Peyer's patch (tissue), 4 donors: ENCODE data around the gene CASS4. TPM values are rescaled to one million over a fixed set of nuclear protein-coding genes. Genes with fewer than 3 reads are reported as not detected.
A peak's percentile ranks its signal among the peaks of the same experiment; 100 is the strongest.

Experiments
- DNase-seq, 3 donors: peaks; one replicate each; pipeline ENCODE4 v3.0.0-alpha.2; 2017 to 2019
- H3K27ac ChIP-seq, 4 donors: fragments of 200-600 bp; sonication (generic); one replicate each; pipeline ENCODE4 v1.5.1; 2016 to 2019
- H3K27me3 ChIP-seq, 2 donors: fragments of 200-600 bp; sonication (generic); one replicate each; pipeline ENCODE4 v1.5.1; 2019
- H3K36me3 ChIP-seq, 3 donors: fragments of 200-600 bp; sonication (generic); one replicate each; pipeline ENCODE4 v1.5.1; 2016 to 2019
- H3K4me1 ChIP-seq, 4 donors: fragments of 200-600 bp; sonication (generic); one replicate each; pipeline ENCODE4 v1.5.1; 2016 to 2019
- H3K4me3 ChIP-seq, 4 donors: fragments of 200-600 bp; sonication (generic); 1 replicate in 3 of 4; 2 replicates in 1 of 4; pipeline ENCODE4 v1.5.1; 2016 to 2019; ENCODE audit warnings: mild to moderate bottlenecking in 1 of 4
- H3K9me3 ChIP-seq, 4 donors: fragments of 200-600 bp; sonication (generic); one replicate each; pipeline ENCODE4 v1.5.1; 2016 to 2019; ENCODE audit warnings: mild to moderate bottlenecking in 1 of 4
- POLR2A ChIP-seq, 2 donors: fragments of 450-650 bp; IDR thresholded peaks; one replicate each; pipeline ENCODE4 v1.5.1; 2017; ENCODE audit warnings: antibody characterized with exemption in 2 of 2, mild to moderate bottlenecking in 2 of 2, moderate library complexity in 2 of 2
- total RNA-seq, 4 donors: library from RNA; depleted of rRNA; stranded (reverse); fragments of >200 nt; gene quantifications; one replicate each; pipeline ENCODE4 v1.1.0, GENCODE V29; 2016
- TF ChIP-seq, protein P1 (sequence below), 6 experiments: fragments of 450-650 bp in 4 of 6; fragments of 200-600 bp in 2 of 6; sonication (generic) in 1 of 6; IDR thresholded peaks; one replicate each; pipeline ENCODE4 v1.5.1; 2017 to 2019; ENCODE audit warnings: antibody characterized with exemption in 6 of 6, mild to moderate bottlenecking in 3 of 6, moderate library complexity in 1 of 6

Gene CASS4
- total RNA-seq, 4 donors from 2014 or later: 0.47 to 3.3 (median 1.2) TPM

GRCh38 chr20:56426026-56426425, 14.0 kb downstream of the CASS4 start:
- TF ChIP-seq POLR2A (IDR thresholded peaks at IDR 0.05): no peak
- TF ChIP-seq, protein P1, sequence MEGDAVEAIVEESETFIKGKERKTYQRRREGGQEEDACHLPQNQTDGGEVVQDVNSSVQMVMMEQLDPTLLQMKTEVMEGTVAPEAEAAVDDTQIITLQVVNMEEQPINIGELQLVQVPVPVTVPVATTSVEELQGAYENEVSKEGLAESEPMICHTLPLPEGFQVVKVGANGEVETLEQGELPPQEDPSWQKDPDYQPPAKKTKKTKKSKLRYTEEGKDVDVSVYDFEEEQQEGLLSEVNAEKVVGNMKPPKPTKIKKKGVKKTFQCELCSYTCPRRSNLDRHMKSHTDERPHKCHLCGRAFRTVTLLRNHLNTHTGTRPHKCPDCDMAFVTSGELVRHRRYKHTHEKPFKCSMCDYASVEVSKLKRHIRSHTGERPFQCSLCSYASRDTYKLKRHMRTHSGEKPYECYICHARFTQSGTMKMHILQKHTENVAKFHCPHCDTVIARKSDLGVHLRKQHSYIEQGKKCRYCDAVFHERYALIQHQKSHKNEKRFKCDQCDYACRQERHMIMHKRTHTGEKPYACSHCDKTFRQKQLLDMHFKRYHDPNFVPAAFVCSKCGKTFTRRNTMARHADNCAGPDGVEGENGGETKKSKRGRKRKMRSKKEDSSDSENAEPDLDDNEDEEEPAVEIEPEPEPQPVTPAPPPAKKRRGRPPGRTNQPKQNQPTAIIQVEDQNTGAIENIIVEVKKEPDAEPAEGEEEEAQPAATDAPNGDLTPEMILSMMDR (IDR thresholded peaks at IDR 0.05): no peak
- no peak for DNase-seq

GRCh38 chr20:56426926-56427325, 14.9 kb downstream of the CASS4 start:
- Histone ChIP-seq H3K4me1 (peaks cover 0 to 5% (median 2%) of the 10 kb centered on the region in 4 donors), H3K27ac (no peak overlapping the region), H3K4me3 (no peak overlapping the region), H3K27me3 (no peaks in the 10 kb centered on the region), H3K36me3 (no peaks in the 10 kb centered on the region), H3K9me3 (no peaks in the 10 kb centered on the region)
- TF ChIP-seq, protein P1 (IDR thresholded peaks at IDR 0.05): no peak
- no peak for TF ChIP-seq POLR2A (IDR thresholded peaks at IDR 0.05)
- no peak for DNase-seq

More at GRCh38 chr20:56426026-56426425, 14.0 kb downstream of the CASS4 start:
- Histone ChIP-seq H3K27ac (no peak overlapping the region), H3K36me3 (no peaks in the 10 kb centered on the region), H3K27me3 (no peaks in the 10 kb centered on the region), H3K9me3 (no peaks in the 10 kb centered on the region), H3K4me1 (peaks cover 0 to 5% (median 2%) of the 10 kb centered on the region in 4 donors), H3K4me3 (no peak overlapping the region)

DNA sequence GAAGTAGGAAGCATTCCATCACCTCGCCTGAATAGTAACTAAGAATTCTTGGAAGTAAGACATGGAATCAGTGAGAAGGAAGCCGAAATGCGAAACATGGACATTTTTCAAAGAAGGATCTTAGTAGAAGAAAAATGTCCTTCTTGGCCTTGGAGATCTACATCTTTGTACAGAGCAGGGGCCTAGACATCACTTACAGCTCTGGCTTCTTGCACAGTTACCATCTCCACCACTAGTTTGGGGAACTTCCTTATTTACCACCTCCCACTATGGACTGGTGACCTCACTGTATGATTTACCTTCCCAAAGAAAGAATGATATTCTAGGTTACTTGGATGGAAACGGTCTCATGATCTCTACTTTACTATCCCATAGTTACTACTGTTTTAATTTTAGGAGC, 15.7 kb downstream of the CASS4 start:
- TF ChIP-seq POLR2A (IDR thresholded peaks at IDR 0.05): no peak
- TF ChIP-seq, protein P1 (IDR thresholded peaks at IDR 0.05): no peak
- H3K9me3 ChIP-seq: no peaks in the 10 kb centered on the region
- no peak overlapping the region for H3K4me3 ChIP-seq
- H3K4me1 ChIP-seq: peaks cover 0 to 5% (median 2%) of the 10 kb centered on the region in 4 donors
- H3K36me3 ChIP-seq: no peaks in the 10 kb centered on the region
- no peak for DNase-seq
- H3K27me3 ChIP-seq: no peaks in the 10 kb centered on the region
- no peak overlapping the region for H3K27ac ChIP-seq

DNA sequence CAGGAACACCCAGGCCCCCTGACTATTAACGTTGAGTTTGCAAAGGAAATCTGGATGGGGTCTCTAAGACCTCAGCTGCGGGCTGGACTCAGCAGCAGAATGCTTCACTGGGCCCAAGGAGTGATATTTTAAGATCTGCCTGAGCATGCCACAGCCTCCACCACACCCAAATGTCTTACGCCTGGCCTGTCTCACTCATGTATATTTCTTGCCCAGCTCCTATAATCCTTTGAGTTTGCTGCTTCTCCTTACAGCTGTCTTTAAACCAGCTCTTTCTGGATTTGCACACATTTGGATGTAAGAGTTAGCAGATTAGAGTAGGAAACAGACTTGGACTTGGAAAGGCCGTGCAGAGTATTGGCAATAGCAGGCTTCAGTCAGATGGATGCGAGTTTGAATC, 16.4 kb downstream of the CASS4 start:
- TF ChIP-seq, protein P1 (IDR thresholded peaks at IDR 0.05): no peak
- no peak for TF ChIP-seq POLR2A (IDR thresholded peaks at IDR 0.05)
- Histone ChIP-seq H3K36me3 (no peaks in the 10 kb centered on the region), H3K4me1 (peaks cover 0 to 5% (median 2%) of the 10 kb centered on the region in 4 donors), H3K4me3 (no peak overlapping the region), H3K27me3 (no peaks in the 10 kb centered on the region), H3K9me3 (no peaks in the 10 kb centered on the region), H3K27ac (no peak overlapping the region)
- DNase-seq: no peak

- TF ChIP-seq, protein P1 (IDR thresholded peaks at IDR 0.05): no peak
- no peak for TF ChIP-seq POLR2A (IDR thresholded peaks at IDR 0.05)
- Histone ChIP-seq H3K4me1 (peaks cover 0 to 5% (median 2%) of the 10 kb centered on the region in 4 donors), H3K36me3 (no peaks in the 10 kb centered on the region), H3K27me3 (no peaks in the 10 kb centered on the region), H3K9me3 (no peaks in the 10 kb centered on the region), H3K4me3 (peak overlapping the region in 1 of 4 donors; percentile 19), H3K27ac (peak overlapping the region in 1 of 4 donors; percentile 13)
- no peak for DNase-seq
These were observed 16.8 kb downstream of the CASS4 start for GRCh38 chr20:56428881-56429280.

DNA sequence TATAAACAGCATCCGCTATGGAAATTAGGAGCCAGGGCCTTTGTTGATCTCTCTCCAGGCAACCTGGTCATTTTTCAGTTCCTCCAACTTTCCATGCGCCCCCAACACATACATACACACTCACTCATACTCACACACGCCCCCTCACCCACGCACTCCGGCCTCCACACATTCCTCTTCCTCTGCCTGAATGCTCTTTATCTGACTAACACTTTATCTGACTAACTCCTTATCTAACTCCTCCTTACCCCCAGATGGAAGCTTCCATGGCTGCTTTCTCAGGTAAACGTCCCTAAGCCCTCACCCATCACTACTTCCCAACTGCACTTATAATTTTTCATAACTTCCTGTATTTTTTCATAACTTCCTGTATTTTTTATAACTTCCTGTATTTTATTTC, 17.4 kb downstream of the CASS4 start:
- Histone ChIP-seq H3K4me3 (peak overlapping the region in 1 of 4 donors; percentile 19), H3K27ac (peak overlapping the region in 1 of 4 donors; percentile 13), H3K27me3 (no peaks in the 10 kb centered on the region), H3K36me3 (no peaks in the 10 kb centered on the region), H3K9me3 (no peaks in the 10 kb centered on the region), H3K4me1 (peaks cover 0 to 5% (median 2%) of the 10 kb centered on the region in 4 donors)
- DNase-seq: no peak
- TF ChIP-seq, protein P1 (IDR thresholded peaks at IDR 0.05): no peak
- no peak for TF ChIP-seq POLR2A (IDR thresholded peaks at IDR 0.05)
